ENCODE results near the gene CCL4L2.
"Not testable (repeated sequence)": the region's sequence is repeated elsewhere in the genome, so short reads cannot be mapped to it uniquely, and the experiment has no call there.

Gene CCL4L2

DNA sequence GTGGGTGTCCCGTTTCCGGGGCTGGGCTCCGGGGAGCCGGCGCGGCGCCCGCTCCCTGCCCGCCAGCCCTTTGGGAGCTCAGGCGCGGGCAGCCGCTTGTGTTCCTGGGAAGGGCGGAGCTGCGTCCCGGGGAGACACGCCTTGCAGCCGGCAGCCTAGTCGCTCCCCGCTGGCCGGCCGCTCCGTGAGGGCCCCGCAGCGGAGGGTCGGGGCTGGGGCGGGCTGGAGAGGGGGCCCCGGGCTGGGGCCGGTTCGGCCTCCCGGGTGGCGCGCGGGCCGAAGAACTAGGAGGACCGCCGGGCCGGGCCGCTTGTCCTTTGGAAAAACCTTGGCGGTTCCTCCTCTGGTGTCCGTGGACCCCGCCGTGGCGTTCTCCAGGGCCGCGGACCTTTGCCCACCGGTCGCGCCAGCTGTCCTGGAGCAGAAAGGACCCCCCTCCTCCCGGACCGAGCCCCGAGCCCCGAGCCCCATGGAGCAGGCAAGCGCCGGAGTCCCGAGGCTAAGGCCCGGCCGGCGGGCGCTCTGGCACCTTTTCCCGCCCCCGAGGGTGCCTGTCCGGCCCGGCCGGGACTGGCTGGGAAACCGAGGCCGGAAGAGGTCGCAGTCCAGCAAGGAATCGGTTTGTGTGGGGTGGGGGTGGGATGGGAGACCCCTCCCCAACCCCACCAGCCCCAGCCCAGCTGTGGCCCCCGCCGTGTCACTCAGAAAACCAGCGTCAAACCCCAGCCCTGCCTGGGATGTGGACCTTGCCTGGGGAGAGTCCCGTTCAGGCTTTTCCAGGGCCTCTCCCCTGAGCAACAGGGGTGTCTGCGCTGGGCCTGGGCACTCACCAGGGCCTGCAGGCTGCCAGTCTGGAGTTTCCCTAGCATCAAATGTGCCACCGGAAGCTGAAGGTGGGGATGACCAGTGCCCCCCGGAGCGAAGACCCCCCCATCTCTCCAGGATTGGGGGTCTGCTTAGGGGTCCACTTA is 27.6 kb upstream of the CCL4L2 start:
- no peaks in the 10 kb centered on the region for H3F3A ChIP-seq (ENCODE audit: control insufficient read depth, insufficient read depth)
- no peak overlapping the region for H3K4me3 ChIP-seq (ENCODE audit: low read length)
- H3K9me3 ChIP-seq (ENCODE audit: control insufficient read depth, insufficient read depth, low read length), result no peaks in the 10 kb centered on the region
- no peak for TF ChIP-seq EZH2phosphoT487 (IDR thresholded peaks at IDR 0.05; ENCODE audit: borderline replicate concordance, low read length)
- TF ChIP-seq, protein P1, sequence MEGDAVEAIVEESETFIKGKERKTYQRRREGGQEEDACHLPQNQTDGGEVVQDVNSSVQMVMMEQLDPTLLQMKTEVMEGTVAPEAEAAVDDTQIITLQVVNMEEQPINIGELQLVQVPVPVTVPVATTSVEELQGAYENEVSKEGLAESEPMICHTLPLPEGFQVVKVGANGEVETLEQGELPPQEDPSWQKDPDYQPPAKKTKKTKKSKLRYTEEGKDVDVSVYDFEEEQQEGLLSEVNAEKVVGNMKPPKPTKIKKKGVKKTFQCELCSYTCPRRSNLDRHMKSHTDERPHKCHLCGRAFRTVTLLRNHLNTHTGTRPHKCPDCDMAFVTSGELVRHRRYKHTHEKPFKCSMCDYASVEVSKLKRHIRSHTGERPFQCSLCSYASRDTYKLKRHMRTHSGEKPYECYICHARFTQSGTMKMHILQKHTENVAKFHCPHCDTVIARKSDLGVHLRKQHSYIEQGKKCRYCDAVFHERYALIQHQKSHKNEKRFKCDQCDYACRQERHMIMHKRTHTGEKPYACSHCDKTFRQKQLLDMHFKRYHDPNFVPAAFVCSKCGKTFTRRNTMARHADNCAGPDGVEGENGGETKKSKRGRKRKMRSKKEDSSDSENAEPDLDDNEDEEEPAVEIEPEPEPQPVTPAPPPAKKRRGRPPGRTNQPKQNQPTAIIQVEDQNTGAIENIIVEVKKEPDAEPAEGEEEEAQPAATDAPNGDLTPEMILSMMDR (IDR thresholded peaks at IDR 0.05; ENCODE audit: low read depth, low read length, poor library complexity, severe bottlenecking), result no peak
- peaks cover 9% of the 10 kb centered on the region for H3K27me3 ChIP-seq (ENCODE audit: control insufficient read depth, low read length)
- peaks cover under 1% of the 10 kb centered on the region for H3K4me1 ChIP-seq (ENCODE audit: control insufficient read depth, low read length)
- H3K9me2 ChIP-seq (replicated peaks; ENCODE audit: control insufficient read depth, low read length), result no peaks in the 10 kb centered on the region
- H4K20me1 ChIP-seq (ENCODE audit: control insufficient read depth, insufficient read depth, low read depth, low read length), result no peaks in the 10 kb centered on the region
- no peak overlapping the region for H3K27ac ChIP-seq (ENCODE audit: low read depth, low read length)
- H3K79me2 ChIP-seq (ENCODE audit: control insufficient read depth, low read length), result no peaks in the 10 kb centered on the region
- no peaks in the 10 kb centered on the region for H3K36me3 ChIP-seq (ENCODE audit: control insufficient read depth, low read length)
- no peak overlapping the region for H3K4me2 ChIP-seq (ENCODE audit: low read length)

DNA sequence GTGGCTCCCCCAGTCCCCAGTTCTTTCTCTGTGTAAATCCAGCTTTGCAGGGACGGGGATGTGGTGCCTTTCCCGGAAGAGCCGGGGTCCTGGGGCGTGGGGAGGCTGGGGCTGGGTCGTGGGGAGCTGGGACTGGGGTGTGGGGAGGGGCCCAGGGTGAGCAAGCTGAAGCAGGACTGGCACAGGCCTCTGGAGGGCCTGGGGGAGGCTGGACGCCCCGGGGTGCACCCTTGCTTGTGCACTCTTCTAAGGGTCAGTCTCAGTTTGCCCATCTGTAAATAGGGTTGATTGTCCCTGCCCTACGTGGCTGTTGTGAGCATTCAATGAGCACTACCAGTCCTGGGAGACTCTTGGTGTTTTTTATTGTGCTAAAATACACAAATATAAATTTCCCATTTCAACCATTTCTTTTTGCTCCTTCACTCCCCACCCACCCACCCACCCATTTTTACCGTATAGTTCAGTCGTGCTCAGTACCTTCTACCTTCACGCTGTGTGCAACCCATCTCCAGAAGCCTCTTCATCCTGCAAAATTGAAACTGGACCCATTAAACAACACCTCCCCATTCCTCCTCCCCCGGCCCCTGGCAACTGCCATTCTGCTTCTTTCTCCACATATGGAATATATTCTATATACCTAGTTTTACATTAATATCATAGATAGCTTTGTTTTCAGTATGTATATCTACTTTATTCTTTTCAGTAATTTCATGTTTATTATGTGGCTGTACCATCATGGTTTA is 26.7 kb upstream of the CCL4L2 start:
- Histone ChIP-seq H3K79me2 (ENCODE audit: control insufficient read depth, low read length) (no peaks in the 10 kb centered on the region), H3K27ac (ENCODE audit: low read depth, low read length) (no peak overlapping the region), H3F3A (ENCODE audit: control insufficient read depth, insufficient read depth) (no peaks in the 10 kb centered on the region), H3K4me2 (ENCODE audit: low read length) (no peak overlapping the region), H3K36me3 (ENCODE audit: control insufficient read depth, low read length) (no peaks in the 10 kb centered on the region), H3K9me3 (ENCODE audit: control insufficient read depth, insufficient read depth, low read length) (no peaks in the 10 kb centered on the region), H3K27me3 (ENCODE audit: control insufficient read depth, low read length) (peaks cover 9% of the 10 kb centered on the region), H4K20me1 (ENCODE audit: control insufficient read depth, insufficient read depth, low read depth, low read length) (no peaks in the 10 kb centered on the region), H3K4me1 (ENCODE audit: control insufficient read depth, low read length) (peaks cover 10% of the 10 kb centered on the region), H3K9me2 (replicated peaks; ENCODE audit: control insufficient read depth, low read length) (no peaks in the 10 kb centered on the region), H3K4me3 (ENCODE audit: low read length) (no peak overlapping the region)
- TF ChIP-seq, protein P1 (IDR thresholded peaks at IDR 0.05; ENCODE audit: low read depth, low read length, poor library complexity, severe bottlenecking), result no peak
- no peak for TF ChIP-seq EZH2phosphoT487 (IDR thresholded peaks at IDR 0.05; ENCODE audit: borderline replicate concordance, low read length)

DNA sequence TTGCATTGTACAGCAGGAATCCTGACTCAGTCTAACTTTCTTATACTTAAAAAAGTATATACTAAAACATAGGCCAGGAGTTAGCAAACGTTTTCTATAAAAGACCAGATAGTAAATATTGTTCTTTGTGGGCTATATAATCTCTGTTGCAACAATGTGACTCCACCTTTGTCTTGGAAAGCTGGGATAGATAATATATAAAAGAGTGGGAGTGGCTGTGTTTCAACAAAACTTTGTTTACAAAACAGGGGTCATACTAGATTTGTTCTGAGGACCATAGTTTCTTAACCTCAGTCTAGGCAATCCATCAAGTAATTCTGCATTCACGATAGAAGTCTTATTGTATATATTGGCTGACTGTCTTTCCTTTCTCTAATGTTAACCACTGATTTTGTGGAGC is 25.4 kb upstream of the CCL4L2 start:
- no peak overlapping the region for H3K4me2 ChIP-seq (ENCODE audit: low read length)

DNA sequence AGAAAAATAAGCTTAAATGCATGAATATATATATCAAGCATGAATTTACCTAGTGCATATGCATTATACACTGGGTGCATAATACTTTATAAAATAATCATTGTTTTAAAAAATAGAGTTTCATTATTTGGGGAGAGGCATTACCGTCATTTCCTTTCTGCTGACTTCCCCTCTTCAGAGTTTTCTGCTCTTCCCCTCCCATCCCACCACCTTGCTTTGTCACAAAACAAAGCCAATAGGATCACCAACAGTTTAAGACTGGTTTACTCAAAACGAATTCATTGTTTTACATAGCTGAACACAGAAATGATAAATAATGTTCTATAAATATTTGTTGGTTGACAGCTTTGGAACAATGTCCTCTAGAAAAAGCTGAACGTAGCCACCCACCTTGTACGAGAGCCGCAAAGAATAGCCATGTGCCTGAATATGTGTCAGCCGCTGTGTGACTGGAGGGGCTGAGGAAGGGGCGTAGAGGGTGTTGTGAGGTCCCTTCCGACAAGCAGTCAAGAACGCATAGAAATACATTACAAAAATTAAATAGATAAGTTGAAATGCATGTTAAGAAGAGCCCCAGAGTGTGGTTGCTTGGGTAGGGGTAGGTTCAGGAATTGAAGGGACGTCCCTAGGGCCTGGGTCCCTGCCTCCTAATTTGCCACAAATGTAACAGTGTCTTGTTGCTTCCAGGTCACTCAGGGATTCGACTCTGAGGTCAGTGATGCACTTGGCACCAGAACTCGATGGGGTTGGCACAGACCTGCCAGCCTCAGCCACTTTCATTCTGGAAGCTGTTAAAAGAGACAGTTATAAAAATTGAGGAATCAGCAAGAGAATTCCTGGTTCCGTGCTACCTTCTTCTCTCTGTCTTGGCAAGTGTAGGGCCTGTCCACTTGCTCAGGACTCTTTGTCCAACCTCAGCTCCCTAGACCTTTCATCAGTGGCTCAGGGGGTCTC is 23.8 kb upstream of the CCL4L2 start:
- not testable (repeated sequence) for H3K9me2 ChIP-seq (replicated peaks; ENCODE audit: control insufficient read depth, low read length); H3K4me3 ChIP-seq (ENCODE audit: low read length); H3K27me3 ChIP-seq (ENCODE audit: control insufficient read depth, low read length); H3K27ac ChIP-seq (ENCODE audit: low read depth, low read length); H3K4me2 ChIP-seq (ENCODE audit: low read length); H4K20me1 ChIP-seq (ENCODE audit: control insufficient read depth, insufficient read depth, low read depth, low read length); H3K79me2 ChIP-seq (ENCODE audit: control insufficient read depth, low read length); H3F3A ChIP-seq (ENCODE audit: control insufficient read depth, insufficient read depth); H3K9me3 ChIP-seq (ENCODE audit: control insufficient read depth, insufficient read depth, low read length); H3K36me3 ChIP-seq (ENCODE audit: control insufficient read depth, low read length)
- H3K4me1 ChIP-seq (ENCODE audit: control insufficient read depth, low read length), result peaks cover 11% of the 10 kb centered on the region

More for the DNA sequence above, 25.4 kb upstream of the CCL4L2 start:
- Histone ChIP-seq H3K4me3 (ENCODE audit: low read length) (no peak overlapping the region), H3K9me2 (replicated peaks; ENCODE audit: control insufficient read depth, low read length) (no peaks in the 10 kb centered on the region), H3F3A (ENCODE audit: control insufficient read depth, insufficient read depth) (no peaks in the 10 kb centered on the region), H3K9me3 (ENCODE audit: control insufficient read depth, insufficient read depth, low read length) (no peaks in the 10 kb centered on the region), H3K79me2 (ENCODE audit: control insufficient read depth, low read length) (no peaks in the 10 kb centered on the region), H3K4me1 (ENCODE audit: control insufficient read depth, low read length) (peaks cover 10% of the 10 kb centered on the region), H3K27ac (ENCODE audit: low read depth, low read length) (no peak overlapping the region), H3K27me3 (ENCODE audit: control insufficient read depth, low read length) (peaks cover 9% of the 10 kb centered on the region), H3K36me3 (ENCODE audit: control insufficient read depth, low read length) (no peaks in the 10 kb centered on the region), H4K20me1 (ENCODE audit: control insufficient read depth, insufficient read depth, low read depth, low read length) (no peaks in the 10 kb centered on the region)
- no peak for TF ChIP-seq EZH2phosphoT487 (IDR thresholded peaks at IDR 0.05; ENCODE audit: borderline replicate concordance, low read length)
- TF ChIP-seq, protein P1 (IDR thresholded peaks at IDR 0.05; ENCODE audit: low read depth, low read length, poor library complexity, severe bottlenecking), result no peak

All from DOHH2 (cell line).